Amygdala (tissue), 56 donors: ENCODE results near the gene ZC3H12C.
"Not testable (repeated sequence)": the region's sequence is repeated elsewhere in the genome, so short reads cannot be mapped to it uniquely, and the experiment has no call there.

ENCODE experiments used
- DNase-seq, 56 donors: peaks; one replicate each; lab custom pipeline; 2025; lab: John Stamatoyannopoulos, UW

The ZC3H12C gene

DNA sequence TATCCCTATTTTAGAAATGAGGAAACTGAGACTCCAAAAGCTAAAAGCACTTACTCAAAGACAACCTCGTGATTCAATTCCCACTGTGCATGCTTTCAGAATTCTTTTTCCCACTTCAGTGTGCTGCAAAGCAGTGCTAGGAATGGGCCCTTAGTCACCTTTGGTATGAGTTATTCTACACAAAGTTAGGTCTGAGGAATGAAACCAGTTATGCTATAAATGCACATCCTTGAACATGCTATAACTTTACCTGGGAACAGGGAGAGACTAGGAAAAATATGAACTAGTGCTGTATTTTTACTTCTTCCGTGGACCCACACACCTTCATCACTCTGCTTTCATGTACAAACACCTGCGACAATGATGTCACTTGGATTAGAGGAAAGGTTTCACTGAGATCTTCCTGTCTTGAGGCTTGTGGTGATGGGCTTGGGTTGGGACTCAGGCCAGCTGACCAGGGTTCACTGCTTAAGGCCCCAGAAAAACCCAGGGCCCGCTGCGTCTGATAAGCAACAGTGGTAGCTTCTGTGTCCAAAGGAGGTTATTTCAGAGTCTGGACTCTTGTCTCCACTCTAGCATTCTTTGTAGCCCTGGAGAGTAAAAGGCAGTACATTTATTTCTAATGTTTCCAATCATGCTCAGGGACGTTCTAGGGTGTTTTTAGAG lies 81.6 kb downstream of the ZC3H12C start:
- DNase-seq, result no peak

DNA sequence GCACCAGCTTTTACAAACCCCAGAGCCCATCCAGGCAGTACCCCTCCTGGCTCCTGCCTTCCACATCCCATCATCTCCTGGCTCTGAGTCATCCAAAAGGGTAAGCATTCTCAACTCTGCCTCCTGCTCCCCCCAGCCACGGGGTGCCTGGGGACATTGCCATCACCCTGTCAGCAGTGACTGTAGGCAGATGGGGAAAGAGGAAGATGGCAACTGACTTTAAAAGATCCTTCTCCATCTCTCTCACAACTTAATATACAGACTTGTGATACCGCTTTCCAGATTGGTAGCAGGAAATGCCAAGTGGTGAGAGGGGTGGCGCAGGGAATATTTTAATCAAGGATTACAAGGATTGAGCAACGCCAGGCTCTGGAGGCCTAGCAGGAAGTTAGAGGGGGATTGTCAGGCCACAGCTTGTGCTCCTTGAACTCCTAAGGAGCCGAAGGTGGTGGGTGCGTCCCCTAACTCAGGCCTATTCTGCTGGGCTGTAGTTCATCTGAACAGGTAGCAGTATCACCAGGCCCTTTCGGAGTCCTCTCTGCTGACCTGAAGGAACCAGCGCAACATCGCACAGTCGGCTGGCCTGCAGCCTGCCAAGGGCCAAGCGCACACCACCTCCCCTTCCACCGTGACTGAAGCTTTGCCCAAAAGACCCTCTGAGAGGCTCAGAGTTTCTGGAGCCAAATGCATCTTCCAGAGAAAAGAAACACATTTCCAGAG lies 83.3 kb downstream of the ZC3H12C start:
- no peak for DNase-seq

DNA sequence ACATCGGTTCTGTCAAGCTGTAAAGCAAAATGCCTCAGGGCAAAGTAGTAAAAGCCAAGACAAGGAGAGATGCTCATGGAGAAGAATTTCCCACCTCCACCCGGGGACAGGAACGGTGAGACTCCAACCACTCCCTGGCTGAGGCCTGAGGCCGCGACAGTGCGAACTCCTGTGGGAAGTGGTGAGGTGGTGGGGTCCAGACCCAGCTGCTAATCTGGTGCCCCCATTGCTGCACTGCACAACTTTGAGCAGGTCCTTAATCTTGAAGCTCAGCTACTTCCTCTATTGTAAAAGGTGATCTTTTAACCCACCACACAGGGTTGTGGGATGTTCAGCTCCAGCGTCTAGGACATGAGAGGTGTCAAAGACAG lies 83.9 kb downstream of the ZC3H12C start:
- no peak for DNase-seq

DNA sequence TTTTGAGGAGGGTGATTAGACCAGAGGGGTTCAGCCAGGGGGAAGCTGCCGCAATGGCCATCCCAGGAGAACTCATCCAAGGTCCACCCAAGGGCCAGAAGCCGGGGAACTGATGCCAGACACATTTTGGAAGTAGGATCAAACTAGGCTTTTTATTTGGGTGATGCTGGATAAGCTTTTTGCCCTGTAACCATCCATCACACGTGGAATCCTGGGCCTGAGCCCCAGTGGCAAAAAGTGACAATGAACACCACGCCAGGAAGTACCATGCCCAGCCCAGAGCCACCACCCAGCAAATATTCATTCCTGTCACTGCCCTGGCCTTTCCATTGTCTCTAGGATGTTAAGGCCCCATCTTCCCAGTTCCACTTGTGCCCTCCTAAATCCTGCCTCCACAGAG lies 85.9 kb downstream of the ZC3H12C start:
- no peak for DNase-seq

DNA sequence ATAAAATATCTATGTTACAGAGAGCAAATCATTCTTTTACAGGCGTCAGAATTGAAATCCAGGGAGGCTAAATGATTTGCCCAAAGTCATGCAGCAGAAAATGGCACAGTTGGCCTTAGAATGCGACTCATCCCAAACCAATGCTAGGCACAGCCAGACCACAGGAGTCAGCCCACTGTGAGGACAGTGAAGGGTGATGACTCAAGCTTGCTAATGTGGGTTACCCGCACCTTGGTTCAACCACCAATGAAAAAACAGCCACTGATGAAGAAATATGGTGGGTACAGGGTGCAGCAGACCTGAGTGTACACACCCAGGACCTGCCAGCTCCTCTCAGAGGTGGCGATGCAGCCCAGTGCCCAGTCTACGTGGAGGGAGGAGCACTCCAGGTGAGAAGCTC lies 89.7 kb downstream of the ZC3H12C start:
- DNase-seq, result no peak

DNA sequence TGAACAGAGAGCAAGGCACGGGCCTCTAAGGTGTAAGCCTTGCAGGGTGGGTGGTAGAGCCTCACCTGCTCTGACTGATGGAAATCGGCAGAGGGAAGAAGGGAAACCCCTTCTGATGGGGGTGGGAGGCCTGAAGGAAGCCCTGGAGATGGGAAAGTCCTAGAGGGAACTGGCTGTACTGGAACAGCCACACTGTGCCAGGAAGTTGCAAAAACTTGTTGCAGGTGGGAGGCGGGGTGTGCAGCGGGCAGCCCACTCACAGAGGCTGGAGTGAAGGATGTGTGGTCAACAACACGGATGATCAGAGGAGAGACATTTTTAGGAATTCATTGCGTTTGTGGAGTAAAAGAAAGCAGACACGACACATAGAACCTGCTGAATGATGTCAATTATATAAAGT lies 91.3 kb downstream of the ZC3H12C start:
- DNase-seq, result no peak

DNA sequence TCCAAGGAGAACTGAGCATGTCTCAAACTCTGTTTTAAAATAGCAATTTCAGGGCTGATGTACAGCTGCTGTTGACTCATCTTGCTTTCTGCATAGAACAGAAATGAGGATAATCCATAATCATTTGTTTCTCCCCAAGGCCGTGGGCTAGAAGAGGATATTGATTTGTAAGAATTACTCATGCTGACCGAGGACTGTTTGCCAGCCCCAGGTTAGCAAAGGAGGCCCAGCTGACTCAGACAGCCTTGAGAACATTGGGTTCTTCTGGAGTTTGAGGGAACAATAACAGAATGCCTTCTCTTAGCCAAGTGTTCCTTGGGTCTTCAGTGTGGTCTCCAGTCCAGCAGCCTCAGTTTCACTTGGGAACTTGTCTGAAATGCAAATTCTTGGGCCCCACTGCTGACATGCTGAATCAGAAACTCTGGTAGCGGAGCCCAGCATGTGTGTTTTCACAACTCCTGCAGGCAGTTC lies 92.0 kb downstream of the ZC3H12C start:
- peak in 17 of 56 donors; percentile 8 to 59 (median 34) for DNase-seq

DNA sequence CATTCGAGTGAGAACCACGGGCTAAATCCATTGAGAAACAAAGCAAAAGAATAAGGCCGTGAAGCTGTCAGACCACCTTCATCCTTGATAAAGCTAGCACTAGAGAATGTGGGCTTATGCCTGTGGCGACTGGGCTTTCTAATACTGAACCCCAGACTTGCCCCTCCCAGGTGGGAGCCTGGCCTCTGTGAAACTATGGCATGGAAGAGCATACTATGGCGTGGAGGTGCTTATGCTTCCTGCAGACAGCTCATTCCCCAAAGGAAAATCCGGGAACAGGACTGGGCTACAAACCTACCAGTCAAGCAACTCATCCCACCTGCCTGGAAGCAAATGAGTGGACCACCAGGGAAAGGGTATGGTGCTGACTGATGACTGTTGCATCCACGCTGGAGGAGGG lies 92.4 kb downstream of the ZC3H12C start:
- no peak for DNase-seq

DNA sequence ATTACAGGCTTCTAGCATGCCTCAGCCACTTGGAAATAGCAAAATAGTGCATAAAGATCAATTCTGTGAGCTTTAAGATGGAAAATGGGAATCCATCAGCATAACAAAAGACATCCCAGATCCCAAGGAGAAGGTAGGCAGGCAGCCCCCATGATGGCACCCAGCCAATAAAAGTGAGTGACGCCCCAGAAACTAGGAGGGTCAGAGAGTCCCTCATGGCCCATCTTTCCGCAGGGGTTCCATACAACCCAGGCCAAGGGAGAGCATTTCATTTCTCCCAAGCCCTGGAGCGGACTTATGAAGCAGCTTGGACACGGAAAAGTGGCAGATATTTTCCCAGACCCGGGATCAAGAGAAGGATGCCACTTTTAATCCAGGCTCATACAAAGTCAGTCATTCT lies 93.3 kb downstream of the ZC3H12C start:
- no peak for DNase-seq

DNA sequence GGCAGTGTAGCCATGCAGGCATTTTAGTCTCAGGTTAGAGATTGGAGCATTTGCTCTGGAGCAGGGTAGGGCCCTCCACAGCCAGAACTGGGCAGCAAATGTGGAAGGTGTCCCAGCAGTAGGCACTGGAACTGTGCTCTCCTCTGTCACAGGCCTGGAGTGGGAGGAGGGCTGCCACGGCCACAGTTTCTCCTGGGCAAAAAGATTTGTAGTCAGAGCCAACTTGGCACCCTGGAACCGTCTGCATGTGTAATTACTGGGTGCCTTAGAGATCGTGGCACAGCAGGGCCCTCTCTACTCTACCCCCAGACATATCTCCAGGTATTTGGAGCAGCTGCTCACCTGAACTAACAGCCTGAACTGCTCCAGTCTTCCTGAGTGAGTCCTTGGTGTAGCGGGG lies 93.7 kb downstream of the ZC3H12C start:
- no peak for DNase-seq

DNA sequence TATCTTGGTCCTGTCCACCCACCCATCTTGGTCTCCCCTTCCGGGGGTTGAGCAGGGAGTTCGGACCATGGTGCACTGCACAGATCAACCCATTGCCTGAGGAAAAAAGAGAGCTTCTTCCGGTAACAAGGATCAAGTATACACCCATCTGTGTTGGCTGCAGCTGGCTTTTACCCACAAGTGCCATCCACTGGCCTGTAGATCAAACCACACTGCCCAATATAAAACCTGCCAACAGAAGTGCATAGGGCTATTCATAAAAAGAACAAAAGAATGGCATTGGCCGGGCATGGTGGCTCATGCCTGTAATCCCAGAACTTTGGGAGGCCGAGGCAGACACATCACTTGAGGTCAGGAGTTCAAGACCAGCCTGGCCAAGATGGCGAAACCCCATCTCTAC lies 94.5 kb downstream of the ZC3H12C start:
- DNase-seq, result no peak

DNA sequence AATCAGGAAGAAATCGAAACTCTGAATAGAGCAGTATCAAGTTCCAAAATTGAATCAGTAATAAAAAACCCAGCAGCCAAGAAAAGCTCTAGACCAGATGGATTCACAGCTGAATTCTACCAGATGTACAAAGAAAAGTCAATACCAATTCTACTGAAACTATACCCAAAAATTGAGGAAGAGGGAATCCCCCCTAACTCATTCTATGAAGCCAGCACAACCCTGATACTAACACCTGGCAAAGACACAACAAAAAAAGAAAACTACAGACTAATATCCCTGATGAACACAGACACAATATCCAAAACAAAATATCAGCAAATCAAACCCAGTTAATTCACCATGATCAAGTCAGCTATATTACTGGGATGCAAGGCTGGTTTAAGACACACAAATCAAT lies 97.7 kb downstream of the ZC3H12C start:
- DNase-seq, result no peak

DNA sequence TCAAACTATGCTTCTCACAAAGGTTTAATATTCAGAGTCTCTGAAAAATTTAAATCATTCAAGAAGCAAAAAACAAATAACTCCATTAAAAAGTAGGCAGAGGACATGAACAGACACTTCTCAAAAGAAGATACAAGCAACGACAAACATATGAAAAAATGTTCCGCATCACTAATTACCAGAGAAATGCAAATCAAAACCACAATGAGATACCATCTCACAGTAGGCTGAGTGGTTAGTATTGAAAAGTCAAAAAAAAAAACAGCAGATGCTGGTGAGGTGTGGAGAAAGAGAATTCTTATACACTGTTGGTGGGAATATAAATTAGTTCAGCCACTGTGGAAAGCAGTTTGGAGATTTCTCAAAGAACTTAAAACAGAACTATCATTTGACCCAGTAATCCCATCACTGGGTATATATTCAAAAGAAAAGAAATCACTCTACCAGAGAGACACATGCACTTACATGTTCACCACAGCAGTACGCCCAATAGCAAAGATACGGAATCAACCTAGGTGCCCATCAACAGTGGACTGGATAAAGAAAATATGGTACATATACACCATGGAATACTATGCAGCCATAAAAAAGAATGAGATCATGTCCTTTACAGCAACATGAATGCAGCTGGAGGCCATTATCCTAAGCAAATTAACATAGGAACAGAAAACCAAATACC lies 99.6 kb downstream of the ZC3H12C start:
- DNase-seq, result not testable (repeated sequence)

DNA sequence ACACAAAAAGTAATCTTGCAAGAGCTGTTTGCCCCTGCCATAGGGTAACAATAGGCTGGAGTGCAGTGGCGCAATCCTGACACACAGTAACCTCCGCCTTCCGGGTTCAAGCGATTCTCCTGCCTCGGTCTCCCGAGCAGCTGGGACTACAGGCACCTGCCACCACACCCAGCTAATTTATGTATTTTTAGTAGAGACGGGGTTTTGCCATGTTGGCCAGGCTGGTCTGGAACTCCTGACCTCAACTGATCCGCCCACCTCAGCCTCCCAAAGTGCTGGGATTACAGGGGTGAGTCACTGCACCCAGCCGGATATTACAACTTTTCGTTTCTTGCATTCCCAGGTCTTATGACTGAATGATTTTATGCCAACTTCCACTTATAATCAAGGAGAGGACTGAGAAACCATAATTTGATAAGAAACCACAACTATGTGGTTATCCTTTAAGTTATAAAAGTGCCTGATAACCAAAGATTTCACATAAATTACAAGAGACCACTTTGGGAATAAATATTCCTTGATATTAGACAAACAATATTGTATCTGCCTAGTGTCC lies 101.1 kb downstream of the ZC3H12C start:
- DNase-seq, result not testable (repeated sequence)

DNA sequence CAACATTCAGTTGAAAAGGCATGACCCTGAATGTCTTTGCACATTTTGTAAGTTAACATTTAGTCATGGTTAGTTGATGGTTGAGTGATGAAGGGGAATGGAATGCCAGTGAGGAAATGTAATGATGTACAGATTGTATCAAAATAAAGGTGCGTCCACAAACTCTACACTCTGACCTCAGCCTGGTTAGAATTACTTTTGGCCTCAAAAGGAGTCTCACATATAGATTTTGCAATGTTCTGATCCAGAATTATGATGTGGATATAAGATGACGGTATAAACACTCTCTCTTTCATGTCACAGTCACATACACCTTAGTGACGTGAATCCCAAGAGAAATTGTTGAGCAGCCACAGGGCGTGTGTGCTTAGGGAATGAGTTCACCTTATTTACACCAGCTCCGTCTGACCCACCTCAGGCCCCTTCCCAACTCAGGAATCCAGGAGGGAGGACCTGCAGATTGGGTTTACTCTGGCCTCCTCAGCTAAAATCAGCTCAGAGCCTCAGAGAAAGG lies 103.1 kb downstream of the ZC3H12C start:
- no peak for DNase-seq

DNA sequence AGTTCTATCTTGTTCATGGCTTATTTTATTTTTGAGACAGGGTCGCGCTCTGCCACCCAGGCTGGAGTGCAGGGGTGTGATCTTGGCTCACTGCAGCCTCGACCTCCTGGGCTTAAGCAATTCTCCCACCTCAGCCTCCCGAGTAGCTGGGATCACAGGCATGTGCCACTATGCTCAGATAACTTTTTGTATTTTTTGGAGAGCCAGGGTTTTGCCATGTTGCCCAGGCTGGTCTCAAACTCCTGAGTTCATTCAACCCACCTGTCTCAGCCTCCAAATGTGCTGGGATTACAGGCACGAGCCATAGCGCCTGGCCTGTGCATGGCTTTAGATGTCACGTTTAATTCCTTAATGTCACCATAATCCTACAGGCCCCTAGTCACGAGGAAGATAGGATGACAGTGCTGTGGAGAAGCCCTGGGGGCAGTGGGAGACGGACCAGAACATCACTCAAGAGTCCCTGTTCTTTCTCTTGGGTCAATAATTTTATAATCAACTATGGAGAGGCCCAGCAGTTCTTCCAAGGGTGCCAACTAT lies 103.8 kb downstream of the ZC3H12C start:
- DNase-seq, result no peak

DNA sequence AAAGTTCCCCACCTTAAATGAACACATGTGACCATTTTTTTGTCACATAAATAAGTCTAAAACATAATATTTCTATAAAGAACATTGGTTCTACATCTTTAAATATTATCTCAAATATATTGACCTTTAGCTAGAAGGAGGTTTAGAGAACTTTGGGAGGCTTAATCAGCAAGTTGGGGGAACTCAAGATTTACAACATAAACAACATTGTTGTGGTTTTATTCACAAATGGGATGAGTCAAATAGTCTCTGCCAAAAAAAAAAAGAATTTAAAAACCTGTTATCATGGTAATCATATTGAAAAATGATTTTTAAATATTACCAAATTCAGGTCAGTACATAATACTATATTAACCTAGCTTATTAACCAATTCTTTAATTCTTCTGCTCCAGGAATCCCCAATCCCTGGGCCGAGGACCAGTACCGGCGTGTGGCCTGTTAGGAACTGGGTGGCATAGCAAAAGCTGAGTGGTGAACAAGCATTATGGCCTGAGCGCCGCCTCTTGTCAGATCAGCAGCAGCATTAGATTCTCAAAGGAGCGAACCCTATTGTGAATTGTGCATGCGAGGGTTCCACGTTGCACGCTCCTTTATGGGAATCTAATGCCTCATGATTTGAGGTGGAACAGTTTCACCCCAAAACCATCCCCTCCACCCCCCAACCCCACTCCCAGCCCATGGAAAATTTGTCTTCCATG lies 105.0 kb downstream of the ZC3H12C start:
- DNase-seq, result no peak

DNA sequence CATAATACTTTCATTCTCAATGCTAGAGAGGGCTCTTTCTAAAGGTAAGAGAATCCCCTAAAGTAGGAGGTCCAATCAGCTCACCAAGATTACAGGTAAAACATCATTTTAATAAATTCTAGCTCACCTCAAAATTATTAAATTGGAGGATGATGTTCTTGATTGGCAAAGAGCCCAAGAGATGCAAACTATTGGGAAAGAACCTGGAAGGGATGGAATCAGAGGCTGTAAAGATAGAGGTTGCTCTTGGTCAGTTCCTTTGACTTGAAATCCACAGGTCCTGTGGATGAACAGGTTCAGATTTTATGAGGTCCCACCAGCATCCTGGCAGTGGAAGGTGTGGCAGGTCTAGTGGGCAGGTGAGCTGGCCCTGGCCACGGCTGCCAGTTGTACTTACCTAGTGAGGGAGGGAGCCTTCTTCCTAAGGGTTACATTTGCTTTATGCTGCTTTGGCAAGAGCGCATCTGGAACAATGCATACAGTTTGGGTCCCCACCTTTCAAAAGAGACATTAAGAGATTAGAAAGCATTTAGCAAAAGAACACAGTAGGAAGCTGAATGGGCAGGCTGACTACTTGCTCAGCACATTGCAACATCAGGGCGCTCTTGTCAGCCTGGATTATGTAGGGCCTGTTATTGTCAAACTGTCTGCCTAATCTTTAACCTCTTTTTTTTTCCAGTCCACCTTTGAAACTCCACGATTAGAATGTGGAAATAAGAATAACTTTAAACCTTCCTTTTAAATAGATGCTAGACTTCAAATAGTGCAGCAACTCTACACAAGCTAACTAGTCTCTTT lies 106.2 kb downstream of the ZC3H12C start:
- no peak for DNase-seq

DNA sequence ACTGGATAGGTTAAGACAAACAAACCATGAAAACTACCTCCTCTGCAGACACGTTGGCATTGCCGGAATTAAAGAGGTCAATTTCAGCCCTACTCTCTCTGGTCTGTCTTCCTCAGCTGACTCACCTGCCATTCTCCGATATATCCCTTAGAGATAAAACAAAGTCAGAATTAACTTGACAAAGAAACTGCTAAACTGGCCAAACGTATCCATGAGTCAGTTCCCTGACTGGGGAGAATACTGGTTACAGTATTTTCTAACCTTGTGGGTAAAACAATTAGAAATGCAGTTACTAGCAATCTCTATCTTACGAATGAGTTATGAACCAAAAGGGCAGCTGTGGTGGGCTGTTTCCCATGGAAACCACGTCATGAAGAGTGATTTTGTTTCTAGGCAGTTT lies 107.0 kb downstream of the ZC3H12C start:
- DNase-seq, result no peak

DNA sequence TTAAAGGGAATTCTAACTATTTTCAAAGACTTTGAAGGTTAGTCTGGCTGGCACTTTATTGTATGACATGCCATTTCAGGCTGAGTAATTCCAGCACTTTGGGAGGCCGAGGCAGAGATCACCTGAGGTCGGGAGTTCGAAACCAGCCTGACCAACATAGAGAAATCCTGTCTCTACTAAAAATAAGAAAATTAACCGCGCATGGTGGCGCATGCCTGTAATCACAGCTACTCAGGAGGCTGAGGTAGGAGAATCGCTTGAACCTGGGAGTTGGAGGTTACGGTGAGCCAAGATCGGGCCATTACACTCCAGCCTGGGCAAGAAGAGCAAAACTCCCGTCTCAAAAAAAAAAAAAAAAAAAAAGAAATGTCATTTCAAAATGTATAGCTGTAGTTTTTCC lies 107.6 kb downstream of the ZC3H12C start:
- DNase-seq, result no peak
